Airway epithelial cell (primary cell): ENCODE data around the gene ZDHHC1. TPM values are rescaled to one million over a fixed set of nuclear protein-coding genes. Genes with fewer than 3 reads are reported as not detected.

Source experiments
- total RNA-seq: library from RNA; depleted of rRNA; stranded (reverse); fragments of >200 nt; gene quantifications from 2 replicates; pipeline ENCODE4 v1.2.3, GENCODE V29; 2015

ZDHHC1 gene, protein sequence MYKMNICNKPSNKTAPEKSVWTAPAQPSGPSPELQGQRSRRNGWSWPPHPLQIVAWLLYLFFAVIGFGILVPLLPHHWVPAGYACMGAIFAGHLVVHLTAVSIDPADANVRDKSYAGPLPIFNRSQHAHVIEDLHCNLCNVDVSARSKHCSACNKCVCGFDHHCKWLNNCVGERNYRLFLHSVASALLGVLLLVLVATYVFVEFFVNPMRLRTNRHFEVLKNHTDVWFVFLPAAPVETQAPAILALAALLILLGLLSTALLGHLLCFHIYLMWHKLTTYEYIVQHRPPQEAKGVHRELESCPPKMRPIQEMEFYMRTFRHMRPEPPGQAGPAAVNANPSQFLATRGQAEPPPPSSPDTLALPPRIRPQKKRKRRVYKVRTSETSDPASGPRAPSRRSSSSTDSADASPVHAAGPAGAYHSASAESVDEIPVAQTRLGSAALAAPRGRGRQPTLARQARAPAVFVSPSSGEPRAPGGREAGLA
- total RNA-seq, result 5.3 and 6.1 TPM in 2 replicates

GRCh38 chr16:67415872-67416793 lies at the start of gene ZDHHC1:
Gene ZDHHC1 (minus strand): TSS chr16:67416477. CDS start chr16:67407775, 8,702 bp downstream.

GRCh38 chr16:67430977-67431774 lies 14.9 kb upstream of the ZDHHC1 start, which contains the start of gene HSD11B2:
Gene HSD11B2 (plus strand): TSS chr16:67431121. CDS start chr16:67431249, 128 bp downstream.

DNA sequence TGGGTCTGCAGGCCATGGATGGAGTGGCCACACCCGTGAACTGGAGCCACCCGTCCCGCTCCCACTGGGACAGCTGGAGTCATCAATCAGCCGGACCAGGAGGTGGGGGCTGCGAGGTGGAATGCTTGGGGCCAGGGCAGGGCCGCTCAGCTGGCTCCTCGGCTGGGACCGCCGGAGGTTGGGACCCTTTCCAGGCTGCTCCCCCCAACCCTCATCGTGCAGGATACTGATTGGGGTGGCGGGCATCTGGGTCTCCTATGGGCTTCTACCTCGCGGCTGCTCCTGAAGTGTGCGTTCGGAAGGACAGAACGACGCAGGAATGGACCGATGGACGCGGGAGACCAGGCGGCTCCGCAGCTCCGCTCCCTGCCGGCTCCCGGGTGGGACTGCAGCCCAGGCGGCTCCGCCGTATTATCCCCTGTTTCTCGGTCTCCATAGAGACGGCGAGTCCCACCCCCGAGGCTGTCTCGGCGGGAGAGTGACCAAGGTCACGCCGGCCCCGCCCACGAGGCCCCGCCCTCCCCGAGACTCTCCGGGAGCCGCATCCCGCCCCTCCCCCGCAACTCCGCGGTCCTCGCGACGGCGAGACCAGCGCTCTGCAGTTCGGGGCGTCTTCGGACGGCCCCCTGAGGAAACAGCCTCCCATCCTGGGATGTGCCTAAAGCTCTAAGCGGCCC lies 23.0 kb downstream of the ZDHHC1 start, which contains the start of gene TPPP3:
Gene TPPP3 (minus strand): TSS at position 388 of the 677 bp plus-strand sequence. CDS start 2,387 bp downstream, outside the sequence.

Other genes starting within 250 kb of the ZDHHC1 start
- gene NOL3, start 245.9 kb downstream of the ZDHHC1 start, total RNA-seq, result 53.2 and 89.0 TPM in 2 replicates
- gene MATCAP1, start 232.5 kb downstream of the ZDHHC1 start, total RNA-seq, result 5.2 and 11.3 TPM in 2 replicates
- gene EXOC3L1, start 226.3 kb downstream of the ZDHHC1 start, total RNA-seq, result 0.99 TPM in 1 of 2 replicates, not detected in the other
- 82.0 and 87.8 TPM in 2 replicates for gene E2F4, start 224.3 kb downstream of the ZDHHC1 start, total RNA-seq
- 33.8 and 39.6 TPM in 2 replicates for gene ELMO3, start 217.3 kb downstream of the ZDHHC1 start, total RNA-seq
- 27.7 and 33.8 TPM in 2 replicates for gene TMEM208, start 189.3 kb downstream of the ZDHHC1 start, total RNA-seq
- 26.0 and 26.4 TPM in 2 replicates for gene FHOD1, start 169.0 kb downstream of the ZDHHC1 start, total RNA-seq
- 0.74 and 0.78 TPM in 2 replicates for gene SLC9A5, start 167.5 kb downstream of the ZDHHC1 start, total RNA-seq
- gene PLEKHG4, start 136.9 kb downstream of the ZDHHC1 start, total RNA-seq, result 6.6 and 7.5 TPM in 2 replicates
- not detected in 2 replicates for gene KCTD19, start 89.7 kb downstream of the ZDHHC1 start, total RNA-seq
- gene LRRC36, start 89.7 kb downstream of the ZDHHC1 start, total RNA-seq, result not detected in 2 replicates
- gene TPPP3, start 23.0 kb downstream of the ZDHHC1 start, total RNA-seq, result 0.19 TPM in 1 of 2 replicates, not detected in the other
- gene HSD11B2, start 14.6 kb upstream of the ZDHHC1 start, total RNA-seq, result 1.3 and 2.9 TPM in 2 replicates
- 126 and 130 TPM in 2 replicates for gene ATP6V0D1, start 64.7 kb upstream of the ZDHHC1 start, total RNA-seq
- not detected in 2 replicates for gene AGRP, start 67.1 kb upstream of the ZDHHC1 start, total RNA-seq
- 22.9 and 30.5 TPM in 2 replicates for gene RIPOR1, start 112.4 kb upstream of the ZDHHC1 start, total RNA-seq
- gene CTCF, start 146.0 kb upstream of the ZDHHC1 start, total RNA-seq, result 17.7 and 25.5 TPM in 2 replicates
- 0.23 and 0.49 TPM in 2 replicates for gene CARMIL2, start 228.7 kb upstream of the ZDHHC1 start, total RNA-seq
- 38.0 and 42.5 TPM in 2 replicates for gene ACD, start 243.8 kb upstream of the ZDHHC1 start, total RNA-seq
- 3.8 and 3.9 TPM in 2 replicates for gene PARD6A, start 244.5 kb upstream of the ZDHHC1 start, total RNA-seq